ENCODE measurements around the gene ARHGDIG.

- TF ChIP-seq, protein P1, sequence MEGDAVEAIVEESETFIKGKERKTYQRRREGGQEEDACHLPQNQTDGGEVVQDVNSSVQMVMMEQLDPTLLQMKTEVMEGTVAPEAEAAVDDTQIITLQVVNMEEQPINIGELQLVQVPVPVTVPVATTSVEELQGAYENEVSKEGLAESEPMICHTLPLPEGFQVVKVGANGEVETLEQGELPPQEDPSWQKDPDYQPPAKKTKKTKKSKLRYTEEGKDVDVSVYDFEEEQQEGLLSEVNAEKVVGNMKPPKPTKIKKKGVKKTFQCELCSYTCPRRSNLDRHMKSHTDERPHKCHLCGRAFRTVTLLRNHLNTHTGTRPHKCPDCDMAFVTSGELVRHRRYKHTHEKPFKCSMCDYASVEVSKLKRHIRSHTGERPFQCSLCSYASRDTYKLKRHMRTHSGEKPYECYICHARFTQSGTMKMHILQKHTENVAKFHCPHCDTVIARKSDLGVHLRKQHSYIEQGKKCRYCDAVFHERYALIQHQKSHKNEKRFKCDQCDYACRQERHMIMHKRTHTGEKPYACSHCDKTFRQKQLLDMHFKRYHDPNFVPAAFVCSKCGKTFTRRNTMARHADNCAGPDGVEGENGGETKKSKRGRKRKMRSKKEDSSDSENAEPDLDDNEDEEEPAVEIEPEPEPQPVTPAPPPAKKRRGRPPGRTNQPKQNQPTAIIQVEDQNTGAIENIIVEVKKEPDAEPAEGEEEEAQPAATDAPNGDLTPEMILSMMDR (IDR thresholded peaks at IDR 0.05): no peak
- TF ChIP-seq POLR2A (IDR thresholded peaks at IDR 0.05): no peak
These were observed 38.2 kb downstream of the ARHGDIG start for GRCh38 chr16:318628-319027.
